Putamen (tissue), 1 donor: ENCODE data around the gene PAK2.
"Not testable (repeated sequence)": the region's sequence is repeated elsewhere in the genome, so short reads cannot be mapped to it uniquely, and the experiment has no call there.

Experiments used
- DNase-seq: peaks from one replicate; pipeline ENCODE4 v3.0.0-alpha.2; 2016; ENCODE audit warnings: low spot score

Gene PAK2

GRCh38 chr3:196843435-196844110 lies 103.9 kb downstream of the PAK2 start:
- DNase-seq: no peak

GRCh38 chr3:196844235-196845219 lies 104.9 kb downstream of the PAK2 start:
- DNase-seq: not testable (repeated sequence)

GRCh38 chr3:196848375-196848774 lies 108.7 kb downstream of the PAK2 start:
- not testable (repeated sequence) for DNase-seq

- no peak for DNase-seq
Measured at GRCh38 chr3:196849180-196849741, 109.6 kb downstream of the PAK2 start.

GRCh38 chr3:196863000-196863399 lies 123.3 kb downstream of the PAK2 start:
- DNase-seq: not testable (repeated sequence)

- no peak for DNase-seq
Measured at GRCh38 chr3:196867155-196867506, 127.5 kb downstream of the PAK2 start.

GRCh38 chr3:196867507-196868296 lies 128.0 kb downstream of the PAK2 start, which contains the start of gene SENP5:
TSS of gene SENP5 (plus strand) at chr3:196867920. CDS start at chr3:196885182, 17,262 bp downstream.
- DNase-seq: peak; percentile 91

GRCh38 chr3:196868297-196868661 lies 128.6 kb downstream of the PAK2 start:
- peak; percentile 8 for DNase-seq

- DNase-seq: no peak
Measured at GRCh38 chr3:196872316-196872715, 132.7 kb downstream of the PAK2 start.

- DNase-seq: not testable (repeated sequence)
Measured at GRCh38 chr3:196874511-196875094, 134.9 kb downstream of the PAK2 start.

- DNase-seq: no peak
Measured at GRCh38 chr3:196875258-196875657, 135.6 kb downstream of the PAK2 start.
